C4-2B (cell line): ENCODE results near the gene BIN2.

Source experiments
- CTCF ChIP-seq: fragments of 450-650 bp; conservative IDR thresholded peaks from 2 replicates; pipeline ENCODE4 v1.5.1; 2017; ENCODE audit warnings: mild to moderate bottlenecking
- ZFX ChIP-seq: fragments of 450-650 bp; IDR thresholded peaks from 2 replicates; pipeline ENCODE4 v1.6.1; 2017

- TF ChIP-seq CTCF, result no peak
- TF ChIP-seq ZFX, result no peak
Observed at GRCh38 chr12:51306507-51306906, 17.5 kb downstream of the BIN2 start.
